Stimulated activated naive B cell treated with anti-CD40 and anti-IgM and Interleukin-4, amounts not matched to agents 10 μg/mL and 1 μg/mL and 100 μg/mL, for 72 hours (primary cell): ENCODE results near the gene GMEB2.
"Not testable (repeated sequence)": the region's sequence is repeated elsewhere in the genome, so short reads cannot be mapped to it uniquely, and the experiment has no call there.

Source experiments
- ATAC-seq, 2 donors: fragments of 150-1000 bp; cut with Tn5 transposase; replicated peaks; 2 replicates each; pipeline ENCODE4 v1.10.0; 2021; ENCODE audit warnings: moderate library complexity in 1 of 2
- DNase-seq: peaks from one replicate; pipeline ENCODE4 v3.0.0; 2021
- H3K27ac Mint-ChIP-seq: one replicate; pipeline ENCODE4 v1.8.0; 2022; ENCODE audit warnings: mild to moderate bottlenecking, mixed read lengths
- H3K27me3 Mint-ChIP-seq, 2 donors: one replicate each; pipeline ENCODE4 v1.8.0; 2022; ENCODE audit warnings: mixed read lengths in 2 of 2
- H3K36me3 Mint-ChIP-seq, 2 donors: one replicate each; pipeline ENCODE4 v1.8.0; 2022; ENCODE audit warnings: mixed read lengths in 2 of 2, mild to moderate bottlenecking in 1 of 2
- H3K4me1 Mint-ChIP-seq, 2 donors: one replicate each; pipeline ENCODE4 v1.8.0; 2022; ENCODE audit warnings: mixed read lengths in 2 of 2, mild to moderate bottlenecking in 1 of 2
- H3K4me3 Mint-ChIP-seq, 2 donors: one replicate each; pipeline ENCODE4 v1.8.0; 2022; ENCODE audit warnings: mild to moderate bottlenecking in 2 of 2, mixed read lengths in 2 of 2, moderate library complexity in 1 of 2
- H3K9me3 Mint-ChIP-seq, 2 donors: one replicate each; pipeline ENCODE4 v1.8.0; 2022; ENCODE audit warnings: mixed read lengths in 2 of 2, mild to moderate bottlenecking in 1 of 2

GMEB2 gene

DNA sequence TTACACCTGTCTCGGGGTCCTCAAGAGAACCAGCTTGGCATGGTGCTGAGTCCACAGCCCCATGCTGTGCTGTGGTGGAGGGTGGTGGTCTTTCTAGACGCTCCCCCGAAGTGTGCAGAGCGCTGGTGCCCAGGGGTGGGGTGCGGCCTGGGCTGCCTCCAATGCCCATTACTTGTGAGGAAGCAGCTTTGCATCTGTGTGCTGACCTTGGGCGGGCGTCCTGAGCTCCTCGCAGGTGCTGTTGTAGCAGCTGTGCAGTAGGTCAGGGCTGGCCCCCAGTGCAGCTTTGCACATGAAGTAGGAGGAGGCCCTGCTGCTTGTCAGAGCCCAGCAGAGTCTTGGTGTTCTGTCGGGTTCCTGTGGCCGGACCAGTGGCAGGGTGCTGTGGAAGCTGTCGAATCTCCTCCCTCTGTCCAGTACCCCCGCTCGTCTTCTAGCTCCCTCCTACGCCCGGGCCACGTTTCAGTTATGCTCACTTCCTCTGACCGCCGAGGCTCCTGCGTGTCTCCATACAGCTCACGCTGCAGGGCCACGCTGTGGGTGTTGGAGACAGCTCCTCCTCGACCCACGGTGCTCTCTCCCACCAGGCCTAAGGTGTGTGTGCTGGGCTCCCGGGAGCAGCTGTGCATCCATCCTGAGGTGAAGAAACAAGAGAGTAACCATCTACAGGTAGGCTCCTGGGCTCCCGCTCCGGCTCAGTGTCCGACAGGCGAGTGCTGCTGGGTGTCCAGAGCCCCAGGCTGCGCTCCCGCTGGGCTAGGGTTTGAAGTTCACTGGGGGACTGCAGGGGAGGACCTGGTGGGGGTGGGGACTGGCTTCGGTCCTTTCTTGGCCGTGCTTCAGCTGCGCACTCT, 35.3 kb upstream of the GMEB2 start:
- no peaks in the 10 kb centered on the region for H3K27me3 Mint-ChIP-seq
- peaks cover 9 to 31% of the 10 kb centered on the region in 2 donors for H3K4me1 Mint-ChIP-seq
- ATAC-seq = no peak
- no peak for DNase-seq
- H3K9me3 Mint-ChIP-seq = no peaks in the 10 kb centered on the region
- peak overlapping the region; percentile 32 for H3K27ac Mint-ChIP-seq
- peaks cover 26 to 44% of the 10 kb centered on the region in 2 donors for H3K36me3 Mint-ChIP-seq
- H3K4me3 Mint-ChIP-seq = no peak overlapping the region

DNA sequence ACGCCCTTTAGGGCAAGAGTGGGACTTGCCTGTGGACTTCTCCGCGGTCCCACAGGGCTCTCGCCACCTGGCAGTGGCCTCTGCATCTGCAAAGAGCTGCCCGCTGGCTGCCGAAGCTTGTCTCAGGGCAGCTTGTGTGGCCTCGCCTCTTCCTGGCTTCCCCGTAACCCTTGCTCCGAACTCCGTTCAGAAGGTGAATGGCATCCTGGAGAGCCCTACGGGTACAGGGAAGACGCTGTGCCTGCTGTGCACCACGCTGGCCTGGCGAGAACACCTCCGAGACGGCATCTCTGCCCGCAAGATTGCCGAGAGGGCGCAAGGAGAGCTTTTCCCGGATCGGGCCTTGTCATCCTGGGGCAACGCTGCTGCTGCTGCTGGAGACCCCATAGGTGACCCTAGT, 34.2 kb upstream of the GMEB2 start:
- H3K27ac Mint-ChIP-seq = no peak overlapping the region
- H3K27me3 Mint-ChIP-seq = no peaks in the 10 kb centered on the region
- peaks cover 21 to 36% of the 10 kb centered on the region in 2 donors for H3K36me3 Mint-ChIP-seq
- H3K4me1 Mint-ChIP-seq = peaks cover 9 to 32% of the 10 kb centered on the region in 2 donors
- no peak overlapping the region for H3K4me3 Mint-ChIP-seq
- H3K9me3 Mint-ChIP-seq = no peaks in the 10 kb centered on the region
- no peak for ATAC-seq
- DNase-seq = no peak

DNA sequence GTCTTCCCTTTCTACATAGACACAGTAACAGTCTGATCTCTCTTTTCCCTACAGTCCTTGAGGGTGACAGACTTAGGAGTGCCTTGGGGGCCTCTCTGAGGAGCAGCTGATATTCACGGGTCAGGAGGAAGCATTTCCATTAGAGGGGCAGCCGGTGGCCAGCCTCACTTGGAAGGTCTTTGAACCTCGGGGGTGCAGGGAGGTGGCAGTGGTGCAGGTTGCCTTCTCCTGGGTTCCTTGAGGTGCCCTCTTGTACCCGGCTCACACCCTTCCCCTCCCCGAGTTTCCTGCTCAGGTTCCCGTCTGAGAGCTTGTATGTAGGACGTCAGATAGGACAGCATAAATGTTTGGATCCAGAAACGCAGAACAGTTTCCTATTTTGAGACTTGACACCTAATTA, 33.7 kb upstream of the GMEB2 start:
- no peaks in the 10 kb centered on the region for H3K9me3 Mint-ChIP-seq
- no peak for DNase-seq
- no peak overlapping the region for H3K4me3 Mint-ChIP-seq
- H3K27ac Mint-ChIP-seq = no peak overlapping the region
- ATAC-seq = no peak
- peaks cover 9 to 32% of the 10 kb centered on the region in 2 donors for H3K4me1 Mint-ChIP-seq
- no peaks in the 10 kb centered on the region for H3K27me3 Mint-ChIP-seq
- H3K36me3 Mint-ChIP-seq = peaks cover 17 to 32% of the 10 kb centered on the region in 2 donors

DNA sequence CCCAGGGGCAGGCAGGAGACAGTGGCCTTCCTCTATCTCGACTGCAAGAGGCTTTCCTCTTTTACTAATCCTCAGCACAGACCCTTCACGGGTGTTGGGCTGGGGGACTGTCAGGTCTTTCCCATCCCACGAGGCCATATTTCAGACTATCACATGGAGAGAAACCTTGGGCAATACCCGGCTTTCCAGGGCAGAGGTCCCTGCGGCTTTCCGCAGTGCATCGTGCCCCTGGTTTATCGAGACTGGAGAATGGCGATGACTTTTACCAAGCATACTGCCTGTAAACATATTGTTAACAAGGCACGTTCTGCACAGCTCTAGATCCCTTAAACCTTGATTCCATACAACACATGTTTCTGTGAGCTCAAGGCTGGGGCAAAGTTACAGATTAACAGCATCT, 33.3 kb upstream of the GMEB2 start:
- not testable (repeated sequence) for DNase-seq, H3K9me3 Mint-ChIP-seq, ATAC-seq, H3K27me3 Mint-ChIP-seq, H3K27ac Mint-ChIP-seq
- H3K4me1 Mint-ChIP-seq = peaks cover 9 to 32% of the 10 kb centered on the region in 2 donors
- peak overlapping the region in 1 of 2 donors; percentile 11 for H3K4me3 Mint-ChIP-seq
- H3K36me3 Mint-ChIP-seq = peaks cover 17 to 32% of the 10 kb centered on the region in 2 donors

DNA sequence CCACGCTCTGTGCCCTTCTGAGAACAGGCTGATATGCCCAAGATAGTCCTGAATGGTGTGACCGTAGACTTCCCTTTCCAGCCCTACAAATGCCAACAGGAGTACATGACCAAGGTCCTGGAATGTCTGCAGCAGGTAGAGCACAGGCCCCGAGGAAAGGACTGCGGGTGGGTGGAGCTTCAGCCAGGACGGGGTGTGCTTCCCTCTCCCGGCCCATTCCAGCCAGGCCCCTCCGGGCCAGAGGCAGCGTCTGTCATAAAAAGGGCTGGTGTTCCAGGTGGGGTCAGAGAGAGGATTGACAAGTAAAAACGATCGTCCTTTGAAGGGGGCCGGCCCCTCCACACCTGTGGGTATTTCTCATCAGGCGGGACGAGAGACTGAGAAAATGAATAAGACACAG, 32.5 kb upstream of the GMEB2 start:
- Mint-ChIP-seq H3K27me3 (peaks cover 0 to 4% of the 10 kb centered on the region in 2 donors), H3K4me3 (peak overlapping the region; percentile 87 to 89), H3K9me3 (no peaks in the 10 kb centered on the region), H3K27ac (no peak overlapping the region), H3K36me3 (peaks cover 17 to 29% of the 10 kb centered on the region in 2 donors), H3K4me1 (peaks cover 11 to 32% of the 10 kb centered on the region in 2 donors)
- no peak for DNase-seq
- no peak for ATAC-seq

DNA sequence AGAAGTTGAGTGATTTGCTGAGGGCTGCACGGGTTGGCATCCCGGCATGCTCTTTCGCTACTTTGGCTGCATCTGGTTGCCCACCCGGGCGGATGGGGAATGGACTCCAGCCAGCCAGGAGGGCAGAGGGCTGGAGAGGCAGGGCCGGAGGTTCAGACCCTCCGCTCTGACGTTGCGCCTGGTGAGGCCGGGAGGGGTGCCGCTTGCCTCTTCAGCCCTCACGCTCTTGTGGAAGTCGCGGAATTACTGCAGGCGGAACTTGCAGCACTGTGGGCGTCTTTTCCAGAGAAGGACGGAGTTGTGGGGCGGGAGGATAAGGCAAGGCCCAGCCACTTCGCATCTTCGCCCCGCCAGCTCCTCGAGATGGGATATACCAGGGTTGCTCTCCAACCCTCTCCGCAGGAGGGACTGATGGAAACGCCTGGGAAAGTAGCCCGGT, 31.9 kb upstream of the GMEB2 start:
- H3K27ac Mint-ChIP-seq = peak overlapping the region; percentile 96
- peak overlapping the region; percentile 87 to 89 for H3K4me3 Mint-ChIP-seq
- peak; percentile 45 for ATAC-seq
- DNase-seq = no peak
- H3K36me3 Mint-ChIP-seq = peaks cover 14 to 25% of the 10 kb centered on the region in 2 donors
- H3K9me3 Mint-ChIP-seq = no peaks in the 10 kb centered on the region
- peaks cover 0 to 4% of the 10 kb centered on the region in 2 donors for H3K27me3 Mint-ChIP-seq
- H3K4me1 Mint-ChIP-seq = peaks cover 14 to 37% of the 10 kb centered on the region in 2 donors

DNA sequence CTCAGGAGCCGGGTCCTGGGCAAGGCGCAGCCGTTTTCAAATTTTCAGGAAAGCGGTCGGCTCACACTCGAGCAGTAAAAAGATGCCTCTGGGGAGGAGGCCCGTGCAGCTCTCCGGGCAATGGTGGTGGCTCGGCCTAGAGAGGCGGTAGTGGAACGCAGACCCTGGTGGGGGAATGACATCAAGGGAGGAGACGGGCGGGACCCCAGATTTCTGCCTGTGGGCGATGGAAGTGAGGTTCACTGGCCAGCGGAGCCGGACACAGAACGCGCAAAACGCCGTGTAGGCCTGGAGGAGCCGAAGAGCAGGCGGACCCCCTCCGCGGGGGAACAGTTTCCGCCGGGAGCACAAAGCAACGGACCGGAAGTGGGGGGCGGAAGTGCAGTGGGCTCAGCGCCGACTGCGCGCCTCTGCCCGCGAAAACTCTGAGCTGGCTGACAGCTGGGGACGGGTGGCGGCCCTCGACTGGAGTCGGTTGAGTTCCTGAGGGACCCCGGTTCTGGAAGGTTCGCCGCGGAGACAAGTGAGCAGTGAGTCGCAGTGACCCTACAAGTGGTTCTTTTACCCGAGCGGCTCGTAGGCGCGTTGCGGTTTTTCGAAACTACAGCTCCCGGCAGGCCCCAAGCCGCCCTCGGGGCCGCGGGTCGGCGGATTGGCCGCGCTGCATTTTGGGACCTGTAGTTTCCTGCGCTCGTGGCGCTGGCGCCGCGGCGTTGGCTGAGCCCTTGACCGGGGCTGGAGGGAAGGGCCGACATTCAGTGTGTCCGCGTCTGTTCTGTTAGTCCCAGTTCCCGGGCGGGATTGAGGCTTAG, 31.2 kb upstream of the GMEB2 start, which contains the start of gene RTEL1:
Gene RTEL1 (plus strand): TSS at position 376 of the 812 bp plus-strand sequence. CDS start 1,091 bp downstream, outside the sequence.
- Mint-ChIP-seq H3K4me3 (peak within 1 kb of the TSS; percentile 87 to 89), H3K27ac (peak within 1 kb of the TSS; percentile 96), H3K4me1 (peaks cover 15 to 40% of the 10 kb centered on the region in 2 donors), H3K9me3 (no peaks in the 10 kb centered on the region), H3K36me3 (peaks cover 12 to 25% of the 10 kb centered on the region in 2 donors), H3K27me3 (peaks cover 0 to 4% of the 10 kb centered on the region in 2 donors)
- peak; percentile 91 to 93 for ATAC-seq
- peak; percentile 85 for DNase-seq

DNA sequence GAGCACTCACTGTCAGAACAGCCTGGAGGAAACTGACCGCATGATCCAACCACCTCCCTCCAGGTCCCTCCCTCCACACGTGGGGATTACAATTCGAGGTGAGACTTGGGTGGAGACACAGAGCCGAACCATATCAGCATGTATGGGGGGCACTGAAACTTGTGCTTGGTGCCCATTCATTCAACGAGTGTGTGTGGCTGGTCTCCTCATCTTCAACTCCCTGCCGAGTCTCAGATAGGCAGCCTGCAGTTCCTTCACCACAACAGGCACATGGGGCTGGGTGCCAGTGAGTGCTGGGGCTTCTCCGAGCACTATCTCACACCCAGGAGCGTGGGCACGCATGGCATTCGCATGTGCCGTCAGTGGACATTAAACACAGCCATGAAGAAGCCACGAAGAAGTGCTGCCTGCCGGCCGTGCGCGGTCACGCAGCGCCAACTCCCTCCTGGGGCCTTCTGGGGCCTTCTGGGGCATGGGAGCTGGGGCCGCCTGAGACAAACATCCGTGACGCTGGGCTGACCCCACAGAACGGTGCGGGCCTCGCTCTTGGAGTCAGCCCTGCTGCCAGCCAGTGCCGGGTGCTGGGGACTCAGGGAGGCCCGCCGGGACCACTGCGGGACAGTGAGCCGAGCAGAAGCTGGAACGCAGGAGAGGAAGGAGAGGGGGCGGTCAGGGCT, 30.5 kb upstream of the GMEB2 start:
- ATAC-seq (no peak), DNase-seq (no peak)
- Mint-ChIP-seq H3K27ac (peak overlapping the region; percentile 96), H3K36me3 (peaks cover 10 to 23% of the 10 kb centered on the region in 2 donors), H3K9me3 (no peaks in the 10 kb centered on the region), H3K4me1 (peaks cover 15 to 39% of the 10 kb centered on the region in 2 donors), H3K27me3 (peaks cover 0 to 4% of the 10 kb centered on the region in 2 donors), H3K4me3 (peak overlapping the region; percentile 87 to 89)

DNA sequence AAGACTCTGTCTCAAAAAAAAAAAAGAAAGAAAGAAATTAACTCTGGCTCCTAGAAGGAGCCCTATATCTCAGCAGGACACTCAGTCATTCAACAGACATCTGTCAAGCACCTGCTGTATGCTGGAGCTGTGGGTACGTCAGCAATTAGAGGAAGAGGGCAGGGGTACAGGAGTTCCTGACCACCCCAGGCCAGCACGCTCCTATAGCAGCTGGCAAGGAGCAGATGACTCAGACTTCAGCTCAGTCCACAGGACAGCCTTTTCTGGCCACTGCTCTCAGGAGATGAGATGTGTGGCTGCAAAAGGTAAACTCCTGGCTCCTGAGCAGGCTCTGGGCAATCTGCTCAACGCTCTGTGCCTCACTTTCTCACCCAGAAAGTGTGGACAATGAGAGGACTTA, 29.6 kb upstream of the GMEB2 start:
- no peak for ATAC-seq
- Mint-ChIP-seq H3K36me3 (peaks cover 5 to 15% of the 10 kb centered on the region in 2 donors), H3K4me3 (no peak overlapping the region), H3K27ac (no peak overlapping the region), H3K4me1 (peaks cover 18 to 42% of the 10 kb centered on the region in 2 donors), H3K27me3 (peaks cover 3 to 7% of the 10 kb centered on the region in 2 donors), H3K9me3 (no peaks in the 10 kb centered on the region)
- DNase-seq = no peak

DNA sequence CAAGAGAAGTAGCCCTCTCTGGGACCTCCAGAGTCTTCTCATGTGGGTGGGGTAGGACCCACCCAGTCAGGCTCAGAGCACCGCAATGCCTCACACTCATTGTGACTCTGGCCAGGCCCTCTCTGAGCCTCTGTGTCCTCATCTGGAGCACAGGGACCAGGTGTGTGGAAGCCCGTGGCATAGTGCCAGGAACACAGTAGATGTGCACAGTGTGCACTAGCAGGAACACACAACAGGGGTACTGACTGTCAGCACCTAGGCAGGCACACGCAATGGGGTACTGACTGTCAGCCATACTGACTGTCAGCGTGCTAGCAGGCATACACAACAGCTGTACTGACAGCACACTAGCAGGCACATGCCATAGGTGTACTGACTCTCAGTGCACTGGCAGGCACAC, 28.3 kb upstream of the GMEB2 start:
- Mint-ChIP-seq H3K9me3 (no peaks in the 10 kb centered on the region), H3K4me3 (no peak overlapping the region), H3K27me3 (peaks cover 5 to 8% of the 10 kb centered on the region in 2 donors), H3K36me3 (peaks cover 5 to 12% of the 10 kb centered on the region in 2 donors), H3K27ac (no peak overlapping the region), H3K4me1 (peaks cover 18 to 44% of the 10 kb centered on the region in 2 donors)
- DNase-seq (no peak), ATAC-seq (no peak)

DNA sequence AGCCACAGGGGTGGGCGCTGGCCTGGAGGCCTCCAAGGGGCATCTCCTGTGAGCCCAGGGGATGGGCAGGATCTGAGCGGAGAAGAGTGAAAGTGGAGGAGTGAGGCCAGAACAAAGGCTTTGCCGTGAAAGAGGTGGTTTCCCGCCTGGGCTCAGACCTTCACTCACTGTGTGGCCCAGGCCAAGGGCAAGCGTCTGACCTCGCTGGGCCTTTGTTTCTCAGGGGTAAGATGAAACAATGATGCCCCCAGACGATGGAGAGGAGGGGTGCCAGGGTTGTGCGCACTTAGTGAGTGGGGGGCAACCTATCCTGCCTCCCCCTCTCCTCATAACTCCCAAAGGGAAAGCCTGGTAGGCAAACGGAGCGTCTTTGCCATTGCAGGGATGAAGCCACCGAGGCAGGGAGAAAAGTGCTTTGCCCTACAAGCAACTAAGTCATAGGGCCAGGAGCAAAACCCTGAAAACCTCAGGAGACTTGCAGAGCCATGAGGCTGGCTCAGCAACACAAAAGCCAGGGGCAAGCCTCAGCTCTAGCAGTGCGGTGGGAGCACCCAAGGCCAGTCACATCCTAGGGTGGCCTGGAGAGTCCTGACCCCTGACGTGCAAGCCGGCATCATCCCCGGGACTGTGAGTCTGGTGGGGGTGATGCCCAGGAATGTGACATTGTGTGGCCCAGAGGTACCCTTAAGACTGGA, 27.2 kb upstream of the GMEB2 start:
- ATAC-seq = no peak
- H3K9me3 Mint-ChIP-seq = no peaks in the 10 kb centered on the region
- H3K4me1 Mint-ChIP-seq = peaks cover 12 to 34% of the 10 kb centered on the region in 2 donors
- H3K27ac Mint-ChIP-seq = no peak overlapping the region
- peaks cover 5 to 8% of the 10 kb centered on the region in 2 donors for H3K27me3 Mint-ChIP-seq
- peak overlapping the region; percentile 78 to 82 for H3K4me3 Mint-ChIP-seq
- no peak for DNase-seq
- H3K36me3 Mint-ChIP-seq = peaks cover 0 to 5% of the 10 kb centered on the region in 2 donors

DNA sequence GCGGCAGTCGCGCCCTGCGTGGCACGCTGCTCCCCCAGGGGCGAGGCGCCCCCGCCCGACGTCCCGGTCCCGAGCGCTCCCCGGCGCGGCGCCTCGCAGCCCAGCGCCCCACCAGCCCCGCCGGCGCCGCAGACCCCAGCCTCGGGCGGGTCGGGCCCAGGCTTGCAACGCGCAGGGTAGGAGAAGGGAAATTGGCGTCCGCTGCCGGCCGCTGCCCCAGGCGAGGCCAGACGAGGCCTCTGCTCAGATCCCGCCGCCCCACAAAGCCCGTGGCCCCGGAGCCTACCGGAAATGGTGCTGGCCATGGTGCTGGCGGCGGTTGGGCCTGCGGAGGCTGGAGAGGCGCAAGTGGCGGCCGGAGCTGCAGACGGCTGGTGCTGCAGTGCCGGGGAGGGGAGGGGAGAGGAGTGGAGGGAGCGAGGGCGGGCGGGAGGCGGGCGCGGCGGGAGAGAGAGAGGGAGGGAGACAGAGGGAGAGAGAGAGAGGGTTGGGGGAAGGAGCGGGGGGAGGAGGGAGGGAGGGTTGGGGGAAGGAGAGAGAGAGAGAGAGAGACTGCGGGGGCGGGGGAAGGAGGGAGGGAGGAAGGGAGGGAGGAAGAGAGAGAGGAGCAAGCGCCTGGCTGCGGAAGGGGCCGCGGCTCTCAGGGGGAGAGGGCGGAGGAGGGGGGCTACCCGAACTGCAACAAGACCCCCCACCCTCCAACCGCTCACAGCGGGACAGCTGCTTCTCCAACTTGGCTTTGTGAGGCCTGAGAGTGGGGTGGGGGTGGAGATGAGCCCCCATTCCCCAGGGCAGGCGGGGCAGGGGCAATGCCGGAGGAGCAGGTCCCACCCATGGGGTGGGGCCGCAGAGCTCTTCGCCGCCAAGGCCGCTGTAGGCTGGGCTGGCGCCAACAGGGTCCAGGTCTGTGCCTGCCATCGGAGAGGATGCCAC, 26.4 kb upstream of the GMEB2 start, which contains the start of gene STMN3:
Gene STMN3 (minus strand): TSS at position 384 of the 933 bp plus-strand sequence. CDS start 79 bp downstream, at position 305.
- DNase-seq = peak; percentile 60
- Mint-ChIP-seq H3K4me3 (peak within 1 kb of the TSS; percentile 78 to 82), H3K27me3 (peaks cover 5 to 8% of the 10 kb centered on the region in 2 donors), H3K4me1 (peaks cover 12 to 28% of the 10 kb centered on the region in 2 donors), H3K36me3 (no peaks in the 10 kb centered on the region), H3K9me3 (no peaks in the 10 kb centered on the region), H3K27ac (no peak within 1 kb of the TSS)
- ATAC-seq = peak; percentile 67 to 70
